K562 (cell line): Measurements from ENCODE around the gene RUNX3. TPM values are rescaled to one million over a fixed set of nuclear protein-coding genes. Genes with fewer than 3 reads are reported as not detected.

Experiments
- BCOR ChIP-seq: fragments of 450-650 bp; IDR thresholded peaks from 2 replicates; pipeline ENCODE4 v1.6.1; 2016
- FOSL1 ChIP-seq: fragments of 200-800 bp; sonication (Bioruptor generic); conservative IDR thresholded peaks from 2 replicates; pipeline ENCODE4 v1.6.1; 2016; ENCODE audit warnings: missing genetic modification characterization, missing compliant biosample characterization
- RAD21 ChIP-seq, 2 experiments: fragments of 250-450 bp in 1 of 2; fragments of 450-650 bp in 1 of 2; sonication (Bioruptor Pico) in 1 of 2; formaldehyde crosslinking in 1 of 2; IDR thresholded peaks in 1 of 2; conservative IDR thresholded peaks in 1 of 2; 2 replicates each; pipeline versions ENCODE4 v1.4.0 to v1.8.0; 2020 to 2022; ENCODE audit warnings: mild to moderate bottlenecking in 2 of 2, moderate library complexity in 1 of 2
- TFAM ChIP-seq: fragments of 250-450 bp; sonication (Bioruptor Pico); conservative IDR thresholded peaks from 2 replicates; pipeline ENCODE4 v1.5.0; 2021; ENCODE audit warnings: mild to moderate bottlenecking, moderate library complexity
- TFAP4 ChIP-seq: sonication (generic); formaldehyde crosslinking; IDR thresholded peaks from 2 replicates; pipeline ENCODE4 v1.8.0; 2022; ENCODE audit warnings: missing genetic modification reagents, mild to moderate bottlenecking, moderate library complexity, borderline replicate concordance
- ZNF507 ChIP-seq: conservative IDR thresholded peaks from 2 replicates; pipeline ENCODE4 v1.6.1; 2017; ENCODE audit warnings: missing genetic modification characterization, missing compliant biosample characterization
- ZNF512 ChIP-seq: IDR thresholded peaks from 2 replicates; pipeline ENCODE4 v1.6.1; 2016; ENCODE audit warnings: missing genetic modification characterization, missing compliant biosample characterization
- ZNF644 ChIP-seq: fragments of 200-800 bp; sonication (Bioruptor generic); IDR thresholded peaks from 2 replicates; pipeline ENCODE4 v1.6.1; 2016; ENCODE audit warnings: low read depth, missing genetic modification characterization, missing compliant biosample characterization
- polyA plus RNA-seq, 8 experiments: library from polyadenylated mRNA; depleted of rRNA in 4 of 8; stranded (reverse) in 5 of 8; unstranded in 3 of 8; fragments of >200 nt; fragmentation: Nextera tagmentation in 2 of 8; fragmentation: Illumina TruSeq in 1 of 8; extraction: Ambion mirVana in 2 of 8; extraction: Trizol in 1 of 8; gene quantifications; 2 replicates each; pipeline versions ENCODE4 v1.2.1 to v1.2.3, GENCODE V29; 2011 to 2014; ENCODE audit warnings: inconsistent platforms in 1 of 8, missing spikeins in 1 of 8
- total RNA-seq, 7 experiments: library from RNA; depleted of rRNA in 6 of 7; stranded (reverse); fragments of >200 nt in 6 of 7; fragmentation: Illumina TruSeq in 2 of 7; extraction: Trizol in 2 of 7; gene quantifications; 2 replicates each; pipeline versions ENCODE4 v1.2.1 to v1.2.3, GENCODE V29; 2011 to 2021; ENCODE audit warnings: low replicate concordance in 1 of 7
- TF ChIP-seq, protein P1 (sequence below): fragments of 250-450 bp; sonication (Bioruptor Pico); IDR thresholded peaks from 2 replicates; pipeline ENCODE4 v1.5.0; 2021; ENCODE audit warnings: mild to moderate bottlenecking, moderate library complexity

Gene RUNX3
- total and polyA plus RNA-seq, 9 of the 15 experiments (the other 6 are each of a cell fraction or from before 2014, with no cell fraction given): 0.01 to 0.64 (median 0.09) TPM

- TF ChIP-seq ZNF512 (tag): 0 out of 2 replicates have a peak, but pooled peaks have one; percentile 30
- TF ChIP-seq ZNF644 (tag): no peak
- TF ChIP-seq ZNF507 (tag): no peak
- TF ChIP-seq TFAM (CRISPR knock-in tag): no peak
- TF ChIP-seq RAD21 (CRISPR knock-in tag; conservative IDR thresholded peaks at IDR 0.05 in 1 of 2, IDR thresholded peaks at IDR 0.05 in 1 of 2): peak in 1 of 2 experiments; percentile 15; a peak in 1 of 4 replicates
- TF ChIP-seq FOSL1: no peak
- TF ChIP-seq, protein P1, sequence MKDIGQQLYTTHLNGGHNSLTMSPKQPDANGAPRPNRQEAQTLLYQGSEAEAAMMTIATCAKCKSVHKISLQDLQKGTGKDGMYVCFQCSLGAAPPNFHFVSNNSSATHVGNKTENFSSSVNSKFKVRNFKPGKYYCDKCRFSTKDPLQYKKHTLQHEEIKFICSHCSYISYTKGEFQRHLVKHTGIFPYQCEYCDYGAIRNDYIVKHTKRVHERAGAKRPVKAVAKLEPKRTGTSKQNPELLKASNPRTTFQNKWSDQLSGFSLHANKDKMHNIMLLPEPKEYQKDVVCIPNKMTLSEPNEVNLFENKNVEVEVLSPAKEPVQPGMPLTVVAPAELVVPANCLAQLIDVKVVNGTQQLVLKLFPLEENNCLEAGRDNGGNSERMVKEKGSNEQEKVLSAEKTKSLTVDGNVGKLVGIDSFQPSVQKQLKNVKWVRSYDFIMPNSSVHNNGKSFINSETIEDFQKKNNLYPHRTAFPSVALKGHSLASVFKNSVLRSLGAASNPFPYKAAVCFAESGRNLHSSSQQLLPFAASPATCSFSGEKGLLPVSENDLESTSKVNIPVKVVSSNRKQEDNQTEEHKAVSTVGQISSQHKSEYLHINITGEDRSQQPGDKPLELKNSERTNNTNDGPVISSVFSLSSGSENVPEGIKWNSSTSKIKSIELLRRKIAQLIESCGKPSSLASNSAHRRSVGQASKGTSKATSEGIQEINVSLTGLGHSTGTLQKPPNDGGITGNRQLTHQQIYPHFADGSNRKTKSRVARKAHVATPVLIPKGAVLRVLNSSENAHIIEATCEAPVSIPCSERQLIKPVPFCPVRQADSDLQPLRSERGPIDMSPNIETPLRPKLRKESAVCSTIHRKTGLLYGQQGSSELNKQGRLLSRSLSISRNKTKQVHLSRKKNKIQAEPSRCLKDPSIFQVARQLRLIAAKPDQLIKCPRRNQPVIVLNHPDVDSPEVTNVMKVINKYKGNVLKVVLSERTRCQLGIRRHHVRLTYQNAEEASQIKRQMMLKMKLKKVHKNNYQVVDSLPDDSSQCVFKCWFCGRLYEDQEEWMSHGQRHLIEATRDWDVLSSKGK (CRISPR knock-in tag): no peak
- 0 out of 2 replicates have a peak, but pooled peaks have one; percentile 24 for TF ChIP-seq TFAP4 (CRISPR knock-in tag)
- TF ChIP-seq BCOR: peak; percentile 53
- TF ChIP-seq, all 486 proteins: peak for 9
Measured at GRCh38 chr1:24857507-24858133, 72.5 kb downstream of the RUNX3 start (continued).
